OCI-LY1 (cell line): ENCODE results near the gene VSIG10.

Experiments used
- EZH2 ChIP-seq: fragments of 200-600 bp; sonication (generic), shearing (Covaris generic); IDR thresholded peaks from 2 replicates; pipeline ENCODE4 v1.8.0; 2017; ENCODE audit warnings: borderline replicate concordance, mixed run types, mild to moderate bottlenecking, antibody characterized with exemption, low read length, moderate library complexity, mixed read lengths
- TF ChIP-seq, protein P1 (sequence below): fragments of 200-600 bp; sonication (generic), shearing (Covaris generic); IDR thresholded peaks from 2 replicates; pipeline ENCODE4 v1.5.1; 2017; ENCODE audit warnings: mild to moderate bottlenecking, antibody characterized with exemption, low read length, moderate library complexity, mixed read lengths

DNA sequence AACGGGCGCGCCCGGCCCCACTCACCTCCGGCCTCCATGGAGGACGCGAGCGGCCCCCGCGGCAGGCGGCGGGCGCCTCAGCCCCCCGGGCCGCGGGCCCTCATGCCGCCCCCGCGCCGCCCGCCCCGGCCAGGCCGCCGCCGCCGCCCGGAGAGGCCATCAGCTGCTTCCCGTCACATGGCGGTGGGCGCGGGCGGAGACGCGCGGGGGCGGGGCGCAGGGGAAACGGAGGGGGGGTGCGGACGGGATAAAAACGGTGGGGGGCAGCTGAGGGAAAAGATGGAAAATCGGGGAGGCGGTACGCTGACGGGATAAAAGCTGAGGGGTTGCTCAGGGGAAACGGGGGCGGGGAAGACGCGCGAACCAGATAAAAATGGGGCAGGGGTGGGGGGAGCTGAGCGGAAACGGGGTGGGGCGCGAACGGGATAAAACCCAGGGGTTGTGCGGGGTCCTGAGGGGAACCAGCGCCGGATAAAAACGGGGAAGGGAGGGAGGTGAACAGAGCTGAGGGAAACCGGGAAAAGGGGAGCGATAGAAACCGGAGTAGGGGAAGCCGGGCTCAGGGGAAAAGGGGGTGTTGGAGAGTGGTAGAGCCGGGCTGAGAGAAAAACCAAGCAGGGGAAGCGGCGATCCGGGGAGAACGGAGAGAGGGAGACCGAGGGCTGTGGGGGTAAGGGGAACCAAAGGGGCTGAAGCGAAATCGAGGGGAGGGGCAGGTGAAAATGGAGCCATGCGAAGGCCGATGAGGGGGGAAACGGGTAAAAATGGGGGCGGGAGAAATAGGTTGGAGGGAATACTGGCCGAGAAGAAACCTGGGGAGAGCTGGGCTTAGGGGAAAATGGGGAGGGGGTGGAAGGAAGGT is 42.6 kb downstream of the VSIG10 start, which contains the start of gene WSB2:
- TF ChIP-seq, protein P1, sequence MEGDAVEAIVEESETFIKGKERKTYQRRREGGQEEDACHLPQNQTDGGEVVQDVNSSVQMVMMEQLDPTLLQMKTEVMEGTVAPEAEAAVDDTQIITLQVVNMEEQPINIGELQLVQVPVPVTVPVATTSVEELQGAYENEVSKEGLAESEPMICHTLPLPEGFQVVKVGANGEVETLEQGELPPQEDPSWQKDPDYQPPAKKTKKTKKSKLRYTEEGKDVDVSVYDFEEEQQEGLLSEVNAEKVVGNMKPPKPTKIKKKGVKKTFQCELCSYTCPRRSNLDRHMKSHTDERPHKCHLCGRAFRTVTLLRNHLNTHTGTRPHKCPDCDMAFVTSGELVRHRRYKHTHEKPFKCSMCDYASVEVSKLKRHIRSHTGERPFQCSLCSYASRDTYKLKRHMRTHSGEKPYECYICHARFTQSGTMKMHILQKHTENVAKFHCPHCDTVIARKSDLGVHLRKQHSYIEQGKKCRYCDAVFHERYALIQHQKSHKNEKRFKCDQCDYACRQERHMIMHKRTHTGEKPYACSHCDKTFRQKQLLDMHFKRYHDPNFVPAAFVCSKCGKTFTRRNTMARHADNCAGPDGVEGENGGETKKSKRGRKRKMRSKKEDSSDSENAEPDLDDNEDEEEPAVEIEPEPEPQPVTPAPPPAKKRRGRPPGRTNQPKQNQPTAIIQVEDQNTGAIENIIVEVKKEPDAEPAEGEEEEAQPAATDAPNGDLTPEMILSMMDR = no peak
- no peak for TF ChIP-seq EZH2
